Activated T-cell treated with anti-CD3 and anti-CD28 coated beads, Interleukin-2, amount 50 U/mL, for 72 hours (primary cell): ENCODE results near the gene PAK4. TPM values are rescaled to one million over a fixed set of nuclear protein-coding genes. Genes with fewer than 3 reads are reported as not detected.
"Not testable (repeated sequence)": the region's sequence is repeated elsewhere in the genome, so short reads cannot be mapped to it uniquely, and the experiment has no call there.

Experiments
- ATAC-seq, 2 donors: fragments of 150-1000 bp; cut with Tn5 transposase; replicated peaks in 1 of 2; 2 replicates each; pipeline ENCODE4 v1.10.0; 2021; ENCODE audit warnings: moderate library complexity in 2 of 2, mild to moderate bottlenecking in 1 of 2
- DNase-seq, 2 donors: peaks; one replicate each; pipeline ENCODE4 v3.0.0; 2021 to 2022; ENCODE audit warnings: mixed read lengths in 1 of 2
- H3K27ac Mint-ChIP-seq: one replicate; pipeline ENCODE4 v1.8.0; 2022; ENCODE audit warnings: mild to moderate bottlenecking, moderate library complexity, mixed read lengths
- H3K27me3 Mint-ChIP-seq: one replicate; pipeline ENCODE4 v1.8.0; 2022; ENCODE audit warnings: low read depth, mixed read lengths
- H3K36me3 Mint-ChIP-seq, 2 donors: one replicate each; pipeline ENCODE4 v1.8.0; 2022; ENCODE audit warnings: mixed read lengths in 2 of 2, mild to moderate bottlenecking in 1 of 2; ENCODE audit not compliant: insufficient read depth in 2 of 2
- H3K4me1 Mint-ChIP-seq: one replicate; pipeline ENCODE4 v1.8.0; 2022; ENCODE audit warnings: low read depth, mixed read lengths
- H3K4me3 Mint-ChIP-seq, 2 donors: one replicate each; pipeline ENCODE4 v1.8.0; 2022; ENCODE audit warnings: mild to moderate bottlenecking in 2 of 2, mixed read lengths in 2 of 2, moderate library complexity in 2 of 2
- H3K9me3 Mint-ChIP-seq, 2 donors: one replicate each; pipeline ENCODE4 v1.8.0; 2022; ENCODE audit warnings: mixed read lengths in 2 of 2
- total RNA-seq, 2 donors: library from RNA; stranded (reverse); gene quantifications; one replicate each; pipeline ENCODE4 v1.2.3, GENCODE V29; 2022

The PAK4 gene
- total RNA-seq, 2 donors from 2014 or later, result 12.9 to 17.0 TPM

GRCh38 chr19:39090016-39090415 lies 35.6 kb upstream of the PAK4 start:
- not testable (repeated sequence) for H3K9me3 Mint-ChIP-seq, H3K4me1 Mint-ChIP-seq, H3K36me3 Mint-ChIP-seq, H3K27ac Mint-ChIP-seq, DNase-seq, H3K4me3 Mint-ChIP-seq, ATAC-seq
- H3K27me3 Mint-ChIP-seq, result peaks cover 58% of the 10 kb centered on the region

GRCh38 chr19:39090881-39091280 lies 34.7 kb upstream of the PAK4 start:
- H3K36me3 Mint-ChIP-seq, result no peaks in the 10 kb centered on the region
- no peak for ATAC-seq
- H3K4me3 Mint-ChIP-seq, result no peak overlapping the region
- DNase-seq, result no peak
- H3K27ac Mint-ChIP-seq, result no peak overlapping the region
- peaks cover 4% of the 10 kb centered on the region for H3K4me1 Mint-ChIP-seq
- peaks cover 51% of the 10 kb centered on the region for H3K27me3 Mint-ChIP-seq
- no peaks in the 10 kb centered on the region for H3K9me3 Mint-ChIP-seq

- not testable (repeated sequence) for H3K4me1 Mint-ChIP-seq, H3K27ac Mint-ChIP-seq, ATAC-seq, H3K9me3 Mint-ChIP-seq, H3K4me3 Mint-ChIP-seq, DNase-seq, H3K36me3 Mint-ChIP-seq
- H3K27me3 Mint-ChIP-seq, result peaks cover 58% of the 10 kb centered on the region
Observed at GRCh38 chr19:39095799-39096540, 29.6 kb upstream of the PAK4 start.

- Mint-ChIP-seq H3K9me3 (no peaks in the 10 kb centered on the region), H3K4me1 (peaks cover 4% of the 10 kb centered on the region), H3K27ac (no peak overlapping the region), H3K27me3 (peaks cover 55% of the 10 kb centered on the region), H3K36me3 (peaks cover 0 to 3% of the 10 kb centered on the region in 2 donors), H3K4me3 (no peak overlapping the region)
- DNase-seq (no peak), ATAC-seq (no peak)
Observed at GRCh38 chr19:39097299-39097698, 28.3 kb upstream of the PAK4 start.

GRCh38 chr19:39097721-39098120 lies 27.9 kb upstream of the PAK4 start:
- no peak overlapping the region for H3K4me3 Mint-ChIP-seq
- peaks cover 0 to 3% of the 10 kb centered on the region in 2 donors for H3K36me3 Mint-ChIP-seq
- DNase-seq (no peak), ATAC-seq (no peak)
- H3K9me3 Mint-ChIP-seq, result no peaks in the 10 kb centered on the region
- H3K4me1 Mint-ChIP-seq, result peaks cover 4% of the 10 kb centered on the region
- H3K27me3 Mint-ChIP-seq, result peaks cover 55% of the 10 kb centered on the region
- H3K27ac Mint-ChIP-seq, result no peak overlapping the region

- Mint-ChIP-seq H3K27ac (no peak overlapping the region), H3K4me1 (peaks cover 3% of the 10 kb centered on the region), H3K9me3 (no peaks in the 10 kb centered on the region), H3K27me3 (peaks cover 48% of the 10 kb centered on the region), H3K36me3 (peaks cover 0 to 3% of the 10 kb centered on the region in 2 donors), H3K4me3 (peak overlapping the region in 1 of 2 donors; percentile 45)
- DNase-seq (no peak), ATAC-seq (no peak)
Observed at GRCh38 chr19:39098365-39099269, 27.0 kb upstream of the PAK4 start.

GRCh38 chr19:39099341-39099740 lies 26.2 kb upstream of the PAK4 start:
- Mint-ChIP-seq H3K4me1 (no peaks in the 10 kb centered on the region), H3K27me3 (peaks cover 40% of the 10 kb centered on the region), H3K27ac (no peak overlapping the region), H3K36me3 (peaks cover 0 to 3% of the 10 kb centered on the region in 2 donors), H3K4me3 (no peak overlapping the region), H3K9me3 (no peaks in the 10 kb centered on the region)
- DNase-seq, result no peak
- no peak for ATAC-seq

- H3K27ac Mint-ChIP-seq, result no peak overlapping the region
- ATAC-seq (no peak), DNase-seq (no peak)
- H3K4me1 Mint-ChIP-seq, result no peaks in the 10 kb centered on the region
- H3K27me3 Mint-ChIP-seq, result peaks cover 32% of the 10 kb centered on the region
- peaks cover 0 to 3% of the 10 kb centered on the region in 2 donors for H3K36me3 Mint-ChIP-seq
- H3K4me3 Mint-ChIP-seq, result no peak overlapping the region
- H3K9me3 Mint-ChIP-seq, result no peaks in the 10 kb centered on the region
Observed at GRCh38 chr19:39100500-39101166, 25.0 kb upstream of the PAK4 start.

- Mint-ChIP-seq H3K36me3 (no peaks in the 10 kb centered on the region), H3K4me3 (no peak overlapping the region), H3K9me3 (no peaks in the 10 kb centered on the region), H3K4me1 (no peaks in the 10 kb centered on the region), H3K27me3 (peaks cover 12% of the 10 kb centered on the region), H3K27ac (no peak overlapping the region)
- ATAC-seq, result no peak
- DNase-seq, result no peak
Observed at GRCh38 chr19:39103151-39103550, 22.4 kb upstream of the PAK4 start.

- peaks cover 4% of the 10 kb centered on the region for H3K27me3 Mint-ChIP-seq
- H3K36me3 Mint-ChIP-seq, result no peaks in the 10 kb centered on the region
- no peaks in the 10 kb centered on the region for H3K4me1 Mint-ChIP-seq
- no peak overlapping the region for H3K4me3 Mint-ChIP-seq
- no peaks in the 10 kb centered on the region for H3K9me3 Mint-ChIP-seq
- ATAC-seq, result no peak
- no peak for DNase-seq
- H3K27ac Mint-ChIP-seq, result no peak overlapping the region
Observed at GRCh38 chr19:39104186-39104596, 21.4 kb upstream of the PAK4 start.

GRCh38 chr19:39106194-39106593 lies 19.4 kb upstream of the PAK4 start:
- peaks cover 5% of the 10 kb centered on the region for H3K4me1 Mint-ChIP-seq
- no peak overlapping the region for H3K4me3 Mint-ChIP-seq
- H3K27me3 Mint-ChIP-seq, result no peaks in the 10 kb centered on the region
- DNase-seq, result no peak
- ATAC-seq, result no peak
- no peaks in the 10 kb centered on the region for H3K9me3 Mint-ChIP-seq
- no peak overlapping the region for H3K27ac Mint-ChIP-seq
- H3K36me3 Mint-ChIP-seq, result no peaks in the 10 kb centered on the region

GRCh38 chr19:39109641-39110040 lies 15.9 kb upstream of the PAK4 start:
- H3K36me3 Mint-ChIP-seq, result no peaks in the 10 kb centered on the region

More at GRCh38 chr19:39109641-39110040, 15.9 kb upstream of the PAK4 start:
- no peak for DNase-seq
- no peak for ATAC-seq
- Mint-ChIP-seq H3K27ac (no peak overlapping the region), H3K9me3 (no peaks in the 10 kb centered on the region), H3K27me3 (no peaks in the 10 kb centered on the region), H3K4me1 (peaks cover 5% of the 10 kb centered on the region), H3K4me3 (no peak overlapping the region)
